HG03025 (cell line): ENCODE data around the gene CFAP251.
"Not testable (repeated sequence)": the region's sequence is repeated elsewhere in the genome, so short reads cannot be mapped to it uniquely, and the experiment has no call there.

Experiments used
- ATAC-seq: cut with Tn5 transposase; IDR thresholded peaks from one replicate; pipeline ENCODE4 v1.9.1; 2021; ENCODE audit warnings: mild to moderate bottlenecking, moderate library complexity; ENCODE audit not compliant: unreplicated experiment, low FRiP score

Gene CFAP251

GRCh38 chr12:121968876-121969275 lies 50.5 kb downstream of the CFAP251 start:
- ATAC-seq: no peak

GRCh38 chr12:121969726-121970125 lies 51.3 kb downstream of the CFAP251 start:
- ATAC-seq: no peak

GRCh38 chr12:121970581-121971300 lies 52.3 kb downstream of the CFAP251 start:
- no peak for ATAC-seq

- ATAC-seq: no peak
Observed at GRCh38 chr12:121974026-121974985, 55.9 kb downstream of the CFAP251 start.

- no peak for ATAC-seq
Observed at GRCh38 chr12:121975021-121975420, 56.6 kb downstream of the CFAP251 start.

- no peak for ATAC-seq
Observed at GRCh38 chr12:121976950-121977349, 58.6 kb downstream of the CFAP251 start.

DNA sequence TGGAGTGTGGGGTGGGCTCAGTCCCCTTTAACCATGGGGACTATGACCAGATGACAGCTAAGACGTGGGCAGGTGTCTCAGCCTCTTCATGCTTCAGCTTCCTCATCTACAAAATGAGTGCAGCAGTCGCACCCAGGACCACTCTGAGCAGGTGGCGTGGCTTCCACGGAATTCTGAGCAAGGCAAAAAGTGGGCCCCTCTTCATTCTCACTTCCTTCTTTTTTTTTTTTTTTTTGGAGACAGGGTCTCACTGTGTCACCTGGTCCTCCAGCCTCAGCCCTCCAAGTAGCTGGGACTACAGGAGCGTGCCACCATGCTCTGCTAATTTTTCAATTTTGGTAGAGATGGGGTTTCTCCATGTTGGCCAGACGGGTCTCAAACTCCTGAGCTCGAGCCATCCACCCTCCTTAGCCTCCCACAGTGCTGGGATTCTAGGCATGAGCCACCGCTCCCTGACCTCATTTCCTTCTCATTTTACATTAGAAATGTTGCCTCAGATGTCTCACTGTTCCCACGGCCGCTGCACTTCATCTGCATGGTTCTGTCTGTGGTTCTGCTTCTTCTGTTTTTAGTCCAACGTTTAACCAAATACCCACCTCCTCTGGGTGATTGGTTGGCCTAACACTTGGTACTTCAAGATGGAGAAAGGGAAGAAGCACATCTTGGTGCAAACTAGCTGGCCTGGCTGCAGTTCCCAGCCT lies 61.9 kb downstream of the CFAP251 start:
- ATAC-seq: no peak

GRCh38 chr12:121980892-121981272 lies 62.5 kb downstream of the CFAP251 start:
- no peak for ATAC-seq

- ATAC-seq: no peak
Observed at GRCh38 chr12:121981456-121981855, 63.1 kb downstream of the CFAP251 start.

DNA sequence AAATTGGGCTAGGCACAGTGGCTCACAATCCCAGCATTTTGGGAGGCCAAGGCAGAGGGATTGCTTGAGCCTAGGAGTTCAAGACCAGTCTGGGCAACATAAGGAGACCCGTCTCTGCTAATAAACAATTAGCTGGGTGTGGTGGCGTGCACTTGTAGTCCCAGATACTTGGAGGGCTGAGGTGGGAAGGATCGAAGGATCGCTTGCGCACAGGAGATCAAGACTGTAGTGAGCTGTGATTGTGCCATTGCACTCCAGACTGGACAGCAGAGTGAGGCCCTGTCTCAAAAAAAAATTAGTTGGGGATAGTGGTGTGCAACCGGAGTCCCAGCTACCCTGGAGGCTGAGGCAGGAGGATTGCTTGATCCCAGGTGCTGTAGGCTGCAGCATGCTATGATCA lies 64.6 kb downstream of the CFAP251 start:
- no peak for ATAC-seq

DNA sequence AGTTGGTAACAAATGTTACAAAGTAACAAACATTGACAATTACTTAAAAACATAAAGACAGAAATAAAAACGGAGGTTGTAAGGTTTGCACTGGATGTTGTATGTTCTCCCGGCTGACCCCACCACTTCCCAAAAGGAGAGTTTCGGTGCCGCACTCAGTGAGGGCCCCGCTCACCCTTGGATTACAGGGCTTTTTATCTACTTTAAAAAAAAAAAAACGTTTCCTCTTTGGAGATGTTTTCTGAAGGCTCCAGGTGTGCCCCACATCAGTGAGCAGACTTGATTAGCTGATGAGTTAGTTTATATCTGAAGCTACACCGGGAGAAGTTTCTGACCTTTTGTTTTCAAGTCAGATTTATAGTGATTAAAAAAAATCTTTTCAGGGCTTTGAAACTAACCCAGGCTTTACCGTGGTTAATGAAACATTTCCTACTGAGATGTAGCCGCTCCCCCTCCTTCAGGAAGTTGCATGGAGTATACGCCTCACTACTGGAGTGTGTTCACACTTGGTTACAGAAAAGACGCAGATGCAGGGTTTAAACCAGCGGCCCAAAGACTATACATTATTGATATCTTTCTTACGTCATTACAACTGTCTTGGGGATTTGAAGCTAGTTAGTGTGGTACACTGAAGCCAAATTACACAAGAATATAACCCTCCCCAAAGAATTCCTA lies 65.3 kb downstream of the CFAP251 start:
- no peak for ATAC-seq

DNA sequence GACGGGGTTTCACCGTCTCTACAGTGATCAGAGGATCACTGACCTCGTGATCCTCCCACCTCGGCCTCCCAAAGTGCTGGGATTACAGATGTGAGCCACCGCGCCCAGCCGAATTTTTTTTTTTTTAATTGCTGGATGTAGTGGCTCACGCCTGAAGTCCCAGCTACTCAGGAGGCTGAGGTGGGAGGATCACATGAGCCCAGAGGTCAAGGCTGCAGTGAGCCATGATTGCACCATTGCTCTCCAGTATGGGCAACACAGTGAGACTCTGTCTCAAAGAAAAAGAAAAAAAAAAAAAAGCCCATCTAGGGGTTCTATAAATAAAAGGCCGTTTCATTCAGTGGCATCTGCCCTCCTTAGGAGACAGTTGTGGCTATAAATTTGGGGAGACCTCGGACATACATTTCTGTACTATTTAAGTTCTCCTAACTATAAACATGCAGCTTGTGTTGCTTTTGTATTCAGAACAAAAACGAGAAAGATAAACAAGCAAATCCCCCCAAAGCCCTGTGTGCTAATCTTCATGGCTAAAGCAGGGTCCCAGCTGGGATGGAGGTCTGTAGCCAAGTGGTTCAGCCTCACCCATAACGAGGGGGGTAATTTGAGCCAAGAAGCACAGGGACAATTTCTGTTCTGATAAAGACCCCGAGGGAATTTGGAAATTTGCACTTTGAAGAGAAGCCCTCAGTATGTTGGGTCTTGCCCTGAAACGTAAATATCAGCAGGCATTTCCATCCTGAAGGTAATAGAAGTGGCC lies 68.3 kb downstream of the CFAP251 start:
- ATAC-seq: no peak

GRCh38 chr12:121988519-121988918 lies 70.1 kb downstream of the CFAP251 start:
- not testable (repeated sequence) for ATAC-seq

DNA sequence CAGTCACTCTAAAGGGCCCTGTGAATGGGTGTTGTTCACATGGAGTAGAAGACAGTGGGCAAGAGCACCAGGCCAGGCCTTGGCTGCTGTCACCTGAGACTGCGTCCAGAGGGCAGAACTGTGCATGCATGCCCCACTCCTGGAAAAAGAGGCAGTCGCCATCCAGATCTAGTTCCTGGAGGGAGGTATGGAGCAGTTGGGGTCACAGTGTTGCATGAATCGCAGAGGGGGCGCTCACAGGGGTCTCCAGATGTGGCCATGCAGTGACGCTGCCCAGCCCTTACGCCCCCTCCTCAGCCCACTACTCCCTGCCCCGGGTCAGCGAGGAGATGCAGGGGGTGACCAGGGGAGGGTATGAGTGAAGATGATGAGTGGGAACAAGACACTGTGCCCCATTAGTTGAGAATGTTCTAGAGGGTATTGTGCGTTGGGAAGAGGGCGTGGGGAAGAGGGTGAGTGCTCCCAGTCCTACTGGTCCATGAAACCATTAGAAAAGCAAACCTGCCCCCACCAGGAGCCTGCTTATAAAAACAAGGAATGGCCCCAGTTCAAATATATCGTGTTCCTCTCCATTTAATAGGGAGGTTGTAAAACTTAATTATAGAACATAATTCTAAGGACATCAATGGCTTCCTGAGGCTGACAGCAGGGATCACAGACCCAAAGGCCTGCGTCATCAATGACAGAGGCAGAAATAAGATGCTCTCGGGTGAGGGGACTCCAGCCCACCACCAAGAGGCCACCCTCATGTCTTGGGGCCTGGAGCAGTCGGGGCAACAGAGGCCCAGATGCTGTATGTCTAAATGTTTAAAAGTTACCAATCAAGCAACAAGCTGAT lies 71.1 kb downstream of the CFAP251 start:
- ATAC-seq: no peak

DNA sequence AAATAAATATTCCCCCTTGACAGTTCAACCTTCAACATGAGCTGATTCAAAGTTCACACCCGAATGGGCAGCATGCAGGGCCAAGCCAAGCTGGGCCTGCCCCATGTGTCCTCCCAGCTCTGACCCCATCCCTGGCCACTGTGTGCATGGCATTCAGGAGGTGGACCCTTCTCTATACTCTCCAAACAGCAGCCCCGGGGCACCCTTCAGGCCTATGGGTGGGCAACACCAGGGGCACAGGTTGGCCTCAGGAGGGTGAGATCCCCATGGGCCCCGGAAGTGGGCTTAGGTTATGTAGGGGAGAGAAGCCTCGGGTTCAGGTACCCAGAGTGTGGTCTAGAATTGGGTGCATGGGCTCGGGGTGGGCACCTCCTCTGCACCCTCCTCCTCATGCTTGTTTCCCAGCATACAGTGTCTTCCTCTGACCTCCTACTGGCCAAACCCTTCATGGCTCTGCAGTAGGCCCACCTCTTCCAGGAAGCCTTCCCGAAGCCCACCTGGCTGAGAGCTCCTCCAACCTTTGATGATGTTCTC lies 71.8 kb downstream of the CFAP251 start:
- no peak for ATAC-seq

DNA sequence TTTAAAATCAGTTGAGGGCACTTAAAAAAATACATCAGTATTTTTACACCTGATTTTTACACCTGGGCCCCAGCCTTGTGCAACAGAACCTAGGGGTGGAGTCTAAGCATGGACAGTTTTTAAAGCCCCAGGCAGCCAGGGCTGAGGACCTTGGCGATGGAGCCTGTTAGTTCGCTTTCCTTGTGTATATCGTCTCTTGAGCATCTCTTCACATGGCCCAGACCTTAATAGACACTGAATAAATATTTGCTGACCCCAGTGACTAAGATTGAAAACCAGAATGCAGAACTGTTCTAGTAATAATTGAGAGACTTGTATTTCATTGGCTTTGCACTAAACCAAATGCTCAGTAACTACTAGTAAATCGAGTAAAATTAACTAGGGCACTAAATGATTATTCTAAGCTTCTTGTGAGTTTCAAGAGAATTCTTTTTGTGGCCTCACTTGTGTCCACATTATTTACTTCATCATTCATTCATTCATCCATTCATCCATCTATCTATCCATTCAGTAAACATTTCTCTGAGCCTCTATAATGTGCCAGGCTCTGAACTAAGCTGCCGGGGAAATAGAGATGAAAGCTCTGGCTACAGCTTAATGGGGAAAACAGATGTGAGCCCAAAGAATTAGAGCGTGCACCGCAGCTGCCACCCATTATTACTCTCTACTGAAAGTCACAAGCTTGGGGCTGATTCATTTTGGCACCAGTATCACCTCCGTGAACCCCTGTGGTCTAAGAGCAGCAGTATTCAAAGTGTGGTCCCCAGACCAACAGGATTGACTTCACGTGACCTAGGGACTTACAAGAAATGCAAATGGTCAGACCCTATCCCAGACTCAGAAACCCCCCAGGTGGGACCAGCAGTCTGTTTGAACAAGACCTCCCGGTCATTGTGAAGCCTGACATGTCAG lies 72.6 kb downstream of the CFAP251 start:
- ATAC-seq: no peak

GRCh38 chr12:121992059-121992879 lies 73.9 kb downstream of the CFAP251 start:
- ATAC-seq: no peak
